Measurements from ENCODE around the gene TRPM5. TPM values are rescaled to one million over a fixed set of nuclear protein-coding genes. Genes with fewer than 3 reads are reported as not detected.

The TRPM5 gene
- total and polyA plus RNA-seq, 2 donors (not counting 1 experiment from before 2014, with no cell fraction given): 0.03 TPM; not detected in 1

DNA sequence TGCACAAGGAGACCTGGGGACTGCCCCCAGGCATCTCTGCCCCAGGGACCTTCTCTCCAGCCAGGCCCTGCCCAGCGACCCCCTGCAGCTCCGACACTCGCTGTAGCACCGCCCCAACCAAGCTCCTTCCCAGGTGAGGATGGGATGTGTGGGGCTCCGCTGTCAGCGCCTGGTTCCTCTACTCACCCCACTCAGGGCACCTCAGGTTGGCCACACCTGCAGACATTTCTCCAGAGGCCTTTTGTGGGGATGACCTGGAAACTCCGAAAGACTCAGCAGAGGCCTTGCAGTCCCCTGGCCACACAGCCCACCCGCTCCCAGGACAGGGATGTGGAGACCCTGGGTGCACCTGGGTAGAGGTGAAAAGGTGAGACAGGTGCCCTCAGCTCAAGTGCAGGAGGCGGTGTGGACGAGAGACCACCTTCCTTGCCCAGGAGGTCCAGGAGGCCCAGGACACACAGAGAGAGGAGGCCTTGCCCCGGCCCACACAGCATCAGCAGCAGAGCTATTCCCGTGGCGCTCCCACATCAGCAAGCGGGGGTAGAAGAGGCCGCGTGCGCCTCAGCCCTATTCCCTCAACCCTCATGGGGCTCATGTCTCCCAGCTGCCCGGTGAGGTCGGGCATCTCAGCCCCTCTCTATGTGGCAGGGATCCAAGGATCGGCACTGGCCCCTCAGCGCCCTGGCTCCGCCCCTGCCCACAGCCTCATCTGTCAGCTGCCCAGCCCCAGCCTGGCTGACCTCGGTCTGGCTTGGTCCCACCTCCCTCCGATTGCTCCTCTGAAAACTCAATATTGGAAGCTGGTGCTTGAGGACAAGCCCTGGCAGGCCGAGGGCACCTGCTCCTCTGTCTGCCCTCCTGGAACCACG, 20.9 kb downstream of the TRPM5 start:
- ATAC-seq (ENCODE audit: low read depth) (no peak), DNase-seq (no peak)
- Mint-ChIP-seq H3K27me3 (no peaks in the 10 kb centered on the region), H3K9me3 (ENCODE audit: insufficient read depth) (no peaks in the 10 kb centered on the region), H3K27ac (no peak overlapping the region), H3K4me1 (peaks cover 3% of the 10 kb centered on the region), H3K4me3 (no peak overlapping the region)
- Histone ChIP-seq H3K4me1 (ENCODE audit: control insufficient read depth in 2 of 2, insufficient read depth in 2 of 2, low read length in 2 of 2) (peaks cover 5 to 15% of the 10 kb centered on the region in 2 donors), H3K36me3 (replicated peaks in 1 of 2; ENCODE audit: control extremely low read depth in 1 of 2, control insufficient read depth in 1 of 2, extremely low read depth in 1 of 2, insufficient read depth in 2 of 2, low read length in 1 of 2) (no peaks in the 10 kb centered on the region), H3K4me3 (ENCODE audit: control extremely low read depth in 1 of 5, extremely low read depth in 1 of 5, insufficient read depth in 1 of 5, low read depth in 2 of 5, low read length in 4 of 5) (no peak overlapping the region), H3K9me3 (ENCODE audit: control extremely low read depth in 1 of 3, control insufficient read depth in 2 of 3, insufficient read depth in 1 of 3, low read length in 2 of 3) (peaks cover 0 to 2% (median 0%) of the 10 kb centered on the region in 3 donors), H3K27ac (ENCODE audit: low read length in 2 of 2) (no peak overlapping the region), H3K27me3 (replicated peaks in 1 of 4; ENCODE audit: control extremely low read depth in 1 of 4, control insufficient read depth in 3 of 4, insufficient read depth in 4 of 4, low read length in 3 of 4) (peaks cover 0 to 3% (median 0%) of the 10 kb centered on the region in 4 experiments), H3K4me2 (replicated peaks; ENCODE audit: low read depth, low read length, poor library complexity, severe bottlenecking) (no peak overlapping the region), H4K20me1 (ENCODE audit: control insufficient read depth, insufficient read depth, low read length, poor library complexity, severe bottlenecking) (no peaks in the 10 kb centered on the region), H3K79me2 (ENCODE audit: control insufficient read depth, insufficient read depth, low read length) (no peaks in the 10 kb centered on the region), H3K9ac (ENCODE audit: low read length) (no peak overlapping the region), H2AFZ (ENCODE audit: insufficient read depth, low read depth, low read length, poor library complexity, severe bottlenecking) (no peak overlapping the region)
- ChIA-PET CTCF (interaction anchor here (0.7 to 11.1 kb wide), 4 partner anchors 110 to 226 kb away, joined by 3 to 583 read pairs (median 110); partner anchors contain the start of genes C11orf21 and TSPAN32), POLR2A (interaction anchor here (0.6 kb wide), 1 partner anchor 469 kb away, joined by 7 read pairs; no protein-coding TSS in a partner anchor)
- intact Hi-C loops (cut with micrococcal nuclease): no loop called here
- TF ChIP-seq EZH2 (IDR thresholded peaks at IDR 0.05; ENCODE audit: borderline replicate concordance, insufficient read depth, low read depth, low read length, poor library complexity, severe bottlenecking): no peak
- TF ChIP-seq, protein P1, sequence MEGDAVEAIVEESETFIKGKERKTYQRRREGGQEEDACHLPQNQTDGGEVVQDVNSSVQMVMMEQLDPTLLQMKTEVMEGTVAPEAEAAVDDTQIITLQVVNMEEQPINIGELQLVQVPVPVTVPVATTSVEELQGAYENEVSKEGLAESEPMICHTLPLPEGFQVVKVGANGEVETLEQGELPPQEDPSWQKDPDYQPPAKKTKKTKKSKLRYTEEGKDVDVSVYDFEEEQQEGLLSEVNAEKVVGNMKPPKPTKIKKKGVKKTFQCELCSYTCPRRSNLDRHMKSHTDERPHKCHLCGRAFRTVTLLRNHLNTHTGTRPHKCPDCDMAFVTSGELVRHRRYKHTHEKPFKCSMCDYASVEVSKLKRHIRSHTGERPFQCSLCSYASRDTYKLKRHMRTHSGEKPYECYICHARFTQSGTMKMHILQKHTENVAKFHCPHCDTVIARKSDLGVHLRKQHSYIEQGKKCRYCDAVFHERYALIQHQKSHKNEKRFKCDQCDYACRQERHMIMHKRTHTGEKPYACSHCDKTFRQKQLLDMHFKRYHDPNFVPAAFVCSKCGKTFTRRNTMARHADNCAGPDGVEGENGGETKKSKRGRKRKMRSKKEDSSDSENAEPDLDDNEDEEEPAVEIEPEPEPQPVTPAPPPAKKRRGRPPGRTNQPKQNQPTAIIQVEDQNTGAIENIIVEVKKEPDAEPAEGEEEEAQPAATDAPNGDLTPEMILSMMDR (IDR thresholded peaks at IDR 0.05): no peak
- WGBS (ENCODE audit: insufficient coverage): 89% methylated on average over 19 of the region's 26 CpGs
